ENCODE data around the gene LY6G5B. TPM values are rescaled to one million over a fixed set of nuclear protein-coding genes. Genes with fewer than 3 reads are reported as not detected.

LY6G5B gene
- total and polyA plus RNA-seq, 2 donors (not counting 3 experiments of a cell fraction or from before 2014, with no cell fraction given): 15.4 to 25.0 TPM

- POLR2A ChIA-PET: interaction anchor here (2.0 kb wide), 1 partner anchor 9 kb away, joined by 10 read pairs; no protein-coding TSS in a partner anchor
- TF ChIP-seq POLR2A (IDR thresholded peaks at IDR 0.05; ENCODE audit: low read depth, low read length) (no peak), CTCF (IDR thresholded peaks at IDR 0.05; ENCODE audit: extremely low read depth in 1 of 2, insufficient read depth in 1 of 2, low read depth in 1 of 2, low read length in 2 of 2) (no peak)
- H3K9me1 ChIP-seq (replicated peaks; ENCODE audit: control insufficient read depth, extremely low read depth, insufficient read depth, low read length): no peaks in the 10 kb centered on the region
- H3K9ac ChIP-seq (replicated peaks; ENCODE audit: extremely low read depth, insufficient read depth, low read length): no peak within 1 kb of the TSS
- no peaks in the 10 kb centered on the region for H3K79me2 ChIP-seq (ENCODE audit: control insufficient read depth, insufficient read depth, low read length)
- DNase-seq (ENCODE audit: low read depth, low spot score) (no peak), FAIRE-seq (no peak)
- peaks cover 8% of the 10 kb centered on the region for H3K4me1 ChIP-seq (ENCODE audit: control insufficient read depth, extremely low read depth, insufficient read depth, low read length)
- intact Hi-C loops (cut with micrococcal nuclease): no loop called here
- no peaks in the 10 kb centered on the region for H3K9me3 ChIP-seq (replicated peaks; ENCODE audit: control insufficient read depth, insufficient read depth, low read length)
- no peaks in the 10 kb centered on the region for H3K27me3 ChIP-seq (ENCODE audit: control insufficient read depth in 2 of 2, insufficient read depth in 2 of 2, low read length in 2 of 2)
- CTCF ChIA-PET: interaction anchor here (1.5 to 3.0 kb wide), 4 partner anchors 8 to 115 kb away, joined by 4 to 9 read pairs (median 7); partner anchors contain the start of genes ABHD16A and MPIG6B
- H4K20me1 ChIP-seq (replicated peaks; ENCODE audit: control insufficient read depth, extremely low read depth, insufficient read depth, low read length): no peaks in the 10 kb centered on the region
- no peak within 1 kb of the TSS for H3K4me3 ChIP-seq (replicated peaks in 1 of 3; ENCODE audit: insufficient read depth in 1 of 3, low read depth in 1 of 3, low read length in 3 of 3)
- H3K36me3 ChIP-seq (ENCODE audit: control insufficient read depth in 2 of 2, extremely low read depth in 1 of 2, insufficient read depth in 2 of 2, low read length in 2 of 2): no peaks in the 10 kb centered on the region
- H3K27ac ChIP-seq (ENCODE audit: insufficient read depth, low read depth, low read length): no peak within 1 kb of the TSS
- H2AFZ ChIP-seq (ENCODE audit: low read depth, low read length): no peak within 1 kb of the TSS
- no TSS peak for BruUV-seq (replicated peaks)
- dilution Hi-C loops (cut with MboI; ENCODE audit: extremely low pct_ligation_motif_present, low sequenced_read_pairs): no loop called here
- H3K4me2 ChIP-seq (ENCODE audit: insufficient read depth, low read length): no peak within 1 kb of the TSS
Measured at GRCh38 chr6:31715022-31715958, 45.5 kb downstream of the LY6G5B start, which contains the start of gene LY6G6D. TSS of gene LY6G6D (plus strand) at chr6:31715348. CDS start at chr6:31715356, 8 bp downstream.

GRCh38 chr6:31717499-31718222, 47.9 kb downstream of the LY6G5B start:
- H3K27me3 ChIP-seq (ENCODE audit: control insufficient read depth in 2 of 2, insufficient read depth in 2 of 2, low read length in 2 of 2): peaks cover 0 to 2% of the 10 kb centered on the region in 2 experiments
- no peak overlapping the region for H3K4me3 ChIP-seq (replicated peaks in 1 of 3; ENCODE audit: insufficient read depth in 1 of 3, low read depth in 1 of 3, low read length in 3 of 3)
- H3K9ac ChIP-seq (replicated peaks; ENCODE audit: extremely low read depth, insufficient read depth, low read length): no peak overlapping the region
- H2AFZ ChIP-seq (ENCODE audit: low read depth, low read length): no peak overlapping the region
- dilution Hi-C loops (cut with MboI; ENCODE audit: extremely low pct_ligation_motif_present, low sequenced_read_pairs) (no loop called here), intact Hi-C loops (cut with micrococcal nuclease) (no loop called here)
- H3K4me1 ChIP-seq (ENCODE audit: control insufficient read depth, extremely low read depth, insufficient read depth, low read length): no peaks in the 10 kb centered on the region
- TF ChIP-seq POLR2A (IDR thresholded peaks at IDR 0.05; ENCODE audit: low read depth, low read length) (no peak), CTCF (IDR thresholded peaks at IDR 0.05; ENCODE audit: extremely low read depth in 1 of 2, insufficient read depth in 1 of 2, low read depth in 1 of 2, low read length in 2 of 2) (no peak), POLR2AphosphoS5 (IDR thresholded peaks at IDR 0.05; ENCODE audit: insufficient read depth, low read depth, low read length) (no peak), JUN (IDR thresholded peaks at IDR 0.05; ENCODE audit: borderline replicate concordance, insufficient read depth, insufficient read length, low read depth) (no peak), GATA2 (IDR thresholded peaks at IDR 0.05; ENCODE audit: insufficient read depth, insufficient read length, low read depth, low read length) (no peak), MAX (IDR thresholded peaks at IDR 0.05; ENCODE audit: insufficient read depth, insufficient read length) (no peak), EZH2 (IDR thresholded peaks at IDR 0.05; ENCODE audit: borderline replicate concordance, low read depth, low read length, severe bottlenecking) (no peak), MYC (IDR thresholded peaks at IDR 0.05; ENCODE audit: low read depth, low read length) (no peak)
- H3K9me1 ChIP-seq (replicated peaks; ENCODE audit: control insufficient read depth, extremely low read depth, insufficient read depth, low read length): no peaks in the 10 kb centered on the region
- H3K4me2 ChIP-seq (ENCODE audit: insufficient read depth, low read length): no peak overlapping the region
- BruUV-seq (replicated peaks): no TSS peak
- H4K20me1 ChIP-seq (replicated peaks; ENCODE audit: control insufficient read depth, extremely low read depth, insufficient read depth, low read length): no peaks in the 10 kb centered on the region
- CTCF ChIA-PET: no interaction called here
- no peaks in the 10 kb centered on the region for H3K79me2 ChIP-seq (ENCODE audit: control insufficient read depth, insufficient read depth, low read length)
- POLR2A ChIA-PET: no interaction called here
- H3K27ac ChIP-seq (ENCODE audit: insufficient read depth, low read depth, low read length): no peak overlapping the region
- no peaks in the 10 kb centered on the region for H3K9me3 ChIP-seq (replicated peaks; ENCODE audit: control insufficient read depth, insufficient read depth, low read length)
- H3K36me3 ChIP-seq (ENCODE audit: control insufficient read depth in 2 of 2, extremely low read depth in 1 of 2, insufficient read depth in 2 of 2, low read length in 2 of 2): no peaks in the 10 kb centered on the region
- FAIRE-seq (no peak), DNase-seq (ENCODE audit: low read depth, low spot score) (no peak)
